Measurements from ENCODE around the gene HSDL2. TPM values are rescaled to one million over a fixed set of nuclear protein-coding genes. Genes with fewer than 3 reads are reported as not detected.

Gene HSDL2
- total and polyA plus RNA-seq, 2 of the 4 experiments (the other 2 are of a cell fraction), result 17.7 to 65.8 TPM

GRCh38 chr9:112396872-112397271 lies 17.0 kb downstream of the HSDL2 start:
- Histone ChIP-seq H2AK9ac (replicated peaks; ENCODE audit: low read depth, low read length, poor library complexity) (no peak overlapping the region), H2AK5ac (ENCODE audit: low read depth, low read length) (no peak overlapping the region), H4K8ac (ENCODE audit: low read depth in 2 of 2, low read length in 2 of 2) (no peak overlapping the region), H2AFZ (replicated peaks; ENCODE audit: low read length, poor library complexity) (no peak overlapping the region), H2BK5ac (ENCODE audit: low read depth, low read length, poor library complexity, severe bottlenecking) (no peak overlapping the region), H3K4ac (ENCODE audit: low read depth, low read length) (no peak overlapping the region), H2BK120ac (ENCODE audit: low read depth, low read length) (no peak overlapping the region), H3K23ac (ENCODE audit: low read depth, low read length) (no peak overlapping the region), H3K4me3 (ENCODE audit: insufficient read depth, low read depth, low read length) (no peak overlapping the region), H3K79me1 (ENCODE audit: low read depth in 1 of 2, low read length in 2 of 2) (peaks cover 19 to 28% of the 10 kb centered on the region in 2 experiments), H4K91ac (ENCODE audit: insufficient read depth, low read depth, low read length) (no peak overlapping the region), H3K14ac (replicated peaks; ENCODE audit: low read depth, low read length) (no peak overlapping the region), H4K5ac (ENCODE audit: low read depth, low read length) (no peak overlapping the region), H3K36me3 (ENCODE audit: control insufficient read depth, insufficient read depth, low read length) (no peaks in the 10 kb centered on the region; the same call in none of the 2 replicates), H3K27me3 (ENCODE audit: control insufficient read depth, insufficient read depth, low read length) (no peaks in the 10 kb centered on the region), H2BK15ac (ENCODE audit: low read depth, low read length) (no peak overlapping the region), H3K9ac (ENCODE audit: low read depth, low read length) (no peak overlapping the region), H3K18ac (ENCODE audit: low read depth, low read length) (no peak overlapping the region), H3K9me1 (ENCODE audit: insufficient read depth, low read length) (no peaks in the 10 kb centered on the region), H4K20me1 (ENCODE audit: insufficient read depth, low read length) (no peaks in the 10 kb centered on the region; the same call in 1 of the 2 replicates), H3K9me3 (ENCODE audit: control insufficient read depth, insufficient read depth, low read length) (peaks cover 5% of the 10 kb centered on the region), H2BK20ac (ENCODE audit: low read depth, low read length) (no peak overlapping the region), H3K27ac (ENCODE audit: insufficient read depth, low read length) (no peak overlapping the region), H3K4me1 (ENCODE audit: control insufficient read depth, insufficient read depth, low read length) (no peaks in the 10 kb centered on the region), H3K4me2 (ENCODE audit: low read depth, low read length) (no peak overlapping the region), H3K56ac (ENCODE audit: extremely low read depth, insufficient read depth, low read length) (no peak overlapping the region)
- DNase-seq (no peak), ATAC-seq (ENCODE audit: low read depth) (no peak)
- BruUV-seq (replicated peaks), result no TSS peak
- dilution Hi-C loops (cut with HindIII; ENCODE audit: low sequenced_read_pairs, unreplicated experiment) (no loop called here), intact Hi-C loops (cut with micrococcal nuclease) (no loop called here), in situ Hi-C loops (cut with MboI; ENCODE audit: low sequenced_read_pairs) (no loop called here)
- TF ChIP-seq RAD21 (IDR thresholded peaks at IDR 0.05; ENCODE audit: low read length) (no peak), FOS (IDR thresholded peaks at IDR 0.05; ENCODE audit: low read depth, low read length) (no peak), SMC3 (IDR thresholded peaks at IDR 0.05; ENCODE audit: low read depth, low read length) (no peak), BHLHE40 (IDR thresholded peaks at IDR 0.05; ENCODE audit: low read depth, low read length) (no peak), MAZ (IDR thresholded peaks at IDR 0.05; ENCODE audit: borderline replicate concordance, low read depth, low read length) (no peak), CHD1 (IDR thresholded peaks at IDR 0.05; ENCODE audit: low read depth, low read length) (no peak), MXI1 (IDR thresholded peaks at IDR 0.05; ENCODE audit: borderline replicate concordance, low read depth, low read length) (no peak), CEBPB (IDR thresholded peaks at IDR 0.05; ENCODE audit: low read depth, low read length) (no peak), RFX5 (IDR thresholded peaks at IDR 0.05; ENCODE audit: low read depth, low read length) (no peak), RCOR1 (IDR thresholded peaks at IDR 0.05; ENCODE audit: insufficient replicate concordance, low read length) (no peak), USF2 (IDR thresholded peaks at IDR 0.05; ENCODE audit: low read depth, low read length) (no peak), POLR2A (IDR thresholded peaks at IDR 0.05; ENCODE audit: low read depth, low read length) (no peak), NFE2L2 (IDR thresholded peaks at IDR 0.05; ENCODE audit: low read depth, low read length) (no peak), MAFK (IDR thresholded peaks at IDR 0.05; ENCODE audit: low read depth, low read length) (no peak)
- TF ChIP-seq, protein P1, sequence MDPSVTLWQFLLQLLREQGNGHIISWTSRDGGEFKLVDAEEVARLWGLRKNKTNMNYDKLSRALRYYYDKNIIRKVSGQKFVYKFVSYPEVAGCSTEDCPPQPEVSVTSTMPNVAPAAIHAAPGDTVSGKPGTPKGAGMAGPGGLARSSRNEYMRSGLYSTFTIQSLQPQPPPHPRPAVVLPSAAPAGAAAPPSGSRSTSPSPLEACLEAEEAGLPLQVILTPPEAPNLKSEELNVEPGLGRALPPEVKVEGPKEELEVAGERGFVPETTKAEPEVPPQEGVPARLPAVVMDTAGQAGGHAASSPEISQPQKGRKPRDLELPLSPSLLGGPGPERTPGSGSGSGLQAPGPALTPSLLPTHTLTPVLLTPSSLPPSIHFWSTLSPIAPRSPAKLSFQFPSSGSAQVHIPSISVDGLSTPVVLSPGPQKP (IDR thresholded peaks at IDR 0.05; ENCODE audit: borderline replicate concordance, low read depth, low read length), result no peak
- TF ChIP-seq, protein P2, sequence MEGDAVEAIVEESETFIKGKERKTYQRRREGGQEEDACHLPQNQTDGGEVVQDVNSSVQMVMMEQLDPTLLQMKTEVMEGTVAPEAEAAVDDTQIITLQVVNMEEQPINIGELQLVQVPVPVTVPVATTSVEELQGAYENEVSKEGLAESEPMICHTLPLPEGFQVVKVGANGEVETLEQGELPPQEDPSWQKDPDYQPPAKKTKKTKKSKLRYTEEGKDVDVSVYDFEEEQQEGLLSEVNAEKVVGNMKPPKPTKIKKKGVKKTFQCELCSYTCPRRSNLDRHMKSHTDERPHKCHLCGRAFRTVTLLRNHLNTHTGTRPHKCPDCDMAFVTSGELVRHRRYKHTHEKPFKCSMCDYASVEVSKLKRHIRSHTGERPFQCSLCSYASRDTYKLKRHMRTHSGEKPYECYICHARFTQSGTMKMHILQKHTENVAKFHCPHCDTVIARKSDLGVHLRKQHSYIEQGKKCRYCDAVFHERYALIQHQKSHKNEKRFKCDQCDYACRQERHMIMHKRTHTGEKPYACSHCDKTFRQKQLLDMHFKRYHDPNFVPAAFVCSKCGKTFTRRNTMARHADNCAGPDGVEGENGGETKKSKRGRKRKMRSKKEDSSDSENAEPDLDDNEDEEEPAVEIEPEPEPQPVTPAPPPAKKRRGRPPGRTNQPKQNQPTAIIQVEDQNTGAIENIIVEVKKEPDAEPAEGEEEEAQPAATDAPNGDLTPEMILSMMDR (conservative IDR thresholded peaks at IDR 0.05; ENCODE audit: low read depth, low read length), result no peak
- ChIA-PET POLR2A (ENCODE audit: unreplicated experiment) (no interaction called here), CTCF (no interaction called here)
- WGBS, 2 experiments (ENCODE audit: extremely low coverage in 2 of 2, insufficient read length in 1 of 2), result 98% methylated on average over 8 of the region's 9 CpGs; no CpG with 5 or more reads in 1 of the 2 experiments
